Smooth muscle cell (in vitro differentiated cells): ENCODE data around the gene ILRUN. TPM values are rescaled to one million over a fixed set of nuclear protein-coding genes. Genes with fewer than 3 reads are reported as not detected.

ENCODE experiments used
- DNase-seq: peaks from one replicate; lab custom pipeline; 2025; ENCODE audit not compliant: unreplicated experiment; lab: John Stamatoyannopoulos, UW
- H2AFZ ChIP-seq: fragments of 200-600 bp; sonication (generic); 2 replicates; pipeline ENCODE4 v1.6.0; 2016; ENCODE audit warnings: antibody characterized with exemption, low read depth, mild to moderate bottlenecking
- H3F3A ChIP-seq: fragments of 200-600 bp; sonication (generic); 2 replicates; pipeline ENCODE4 v1.6.0; 2017; ENCODE audit warnings: antibody characterized with exemption, low read depth
- H3K27ac ChIP-seq: fragments of 200-600 bp; sonication (generic); 2 replicates; pipeline ENCODE4 v1.5.1; 2016; ENCODE audit warnings: low read depth, mild to moderate bottlenecking
- H3K27me3 ChIP-seq: fragments of 200-600 bp; sonication (generic); 2 replicates; pipeline ENCODE4 v1.6.1; 2016; ENCODE audit warnings: low read depth, mild to moderate bottlenecking
- H3K36me3 ChIP-seq: fragments of 200-600 bp; sonication (generic); 2 replicates; pipeline ENCODE4 v1.5.1; 2016; ENCODE audit warnings: low read depth
- H3K4me1 ChIP-seq: fragments of 200-600 bp; sonication (generic); 2 replicates; pipeline ENCODE4 v1.5.1; 2016; ENCODE audit warnings: low read depth
- H3K4me2 ChIP-seq: fragments of 200-600 bp; sonication (generic); 2 replicates; pipeline ENCODE4 v1.6.0; 2016; ENCODE audit warnings: mild to moderate bottlenecking
- H3K4me3 ChIP-seq: fragments of 200-600 bp; sonication (generic); 2 replicates; pipeline ENCODE4 v1.5.1; 2016; ENCODE audit warnings: mild to moderate bottlenecking
- H3K79me2 ChIP-seq: fragments of 200-600 bp; sonication (generic); 2 replicates; pipeline ENCODE4 v1.6.0; 2016; ENCODE audit warnings: low read depth, mild to moderate bottlenecking
- H3K9ac ChIP-seq: fragments of 200-600 bp; sonication (generic); 2 replicates; pipeline ENCODE4 v1.6.0; 2016; ENCODE audit warnings: low read depth
- H3K9me3 ChIP-seq: fragments of 200-600 bp; sonication (generic); replicated peaks from 2 replicates; pipeline ENCODE4 v1.5.1; 2016; ENCODE audit warnings: low read depth
- H4K20me1 ChIP-seq: fragments of 200-600 bp; sonication (generic); 2 replicates; pipeline ENCODE4 v1.6.0; 2016; ENCODE audit warnings: low read depth
- WGBS: methylation state at CpG from one replicate; pipeline ENCODE4 v1.1.7; 2016; ENCODE audit warnings: low lambda C conversion rate; 5-methylcytosine and 5-hydroxymethylcytosine counted together
- polyA plus RNA-seq: library from polyadenylated mRNA; unstranded; fragments of >200 nt; fragmentation: Nextera tagmentation; extraction: Ambion mirVana; gene quantifications from 2 replicates; pipeline ENCODE4 v1.2.1, GENCODE V29; 2016
- total RNA-seq: library from RNA; depleted of rRNA; stranded (reverse); fragments of >200 nt; gene quantifications from 2 replicates; pipeline ENCODE4 v1.2.3, GENCODE V29; 2014
- TF ChIP-seq, protein P1 (sequence below): fragments of 200-600 bp; sonication (generic); IDR thresholded peaks from 2 replicates; pipeline ENCODE4 v1.5.1; 2017; ENCODE audit warnings: borderline replicate concordance, mild to moderate bottlenecking, antibody characterized with exemption; ENCODE audit not compliant: insufficient read depth, poor library complexity, severe bottlenecking

ILRUN gene
- total and polyA plus RNA-seq, 2 experiments from 2014 or later = 7.5 to 23.9 TPM

DNA sequence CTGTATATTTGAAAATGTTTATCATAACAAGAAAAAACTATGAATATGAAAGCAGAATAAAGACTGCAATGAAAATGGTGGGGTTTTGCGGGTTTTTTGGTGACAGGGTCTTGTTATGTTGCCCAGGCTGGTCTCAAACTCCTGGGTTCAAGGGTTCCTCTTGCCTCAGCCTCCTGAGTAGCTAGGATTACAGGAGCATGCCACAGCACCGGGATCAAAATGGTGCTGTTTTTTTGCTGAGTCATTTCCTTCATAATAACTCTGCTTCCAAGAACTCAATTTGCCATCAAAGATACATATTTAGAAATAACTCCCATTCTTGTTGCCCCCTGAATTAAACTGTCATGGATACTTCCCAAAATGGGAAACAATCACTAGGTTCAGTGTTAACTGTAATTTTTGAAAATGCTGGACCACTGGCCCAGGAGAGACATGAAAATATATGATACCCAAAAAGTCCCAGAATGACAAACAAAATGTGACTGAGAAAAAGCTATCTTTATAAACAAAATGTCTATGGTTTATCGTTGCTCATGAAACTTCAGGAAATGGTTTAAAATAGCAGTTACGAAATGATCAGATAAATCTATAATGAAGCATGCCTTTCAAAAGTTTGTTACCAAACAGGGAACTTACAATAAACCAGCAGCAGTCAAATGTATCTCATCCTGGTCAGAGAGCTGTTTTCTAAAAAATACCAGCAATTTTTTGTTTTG is 32.2 kb downstream of the ILRUN start:
- peak overlapping the region; percentile 60 for H3K4me2 ChIP-seq
- DNase-seq = no peak

DNA sequence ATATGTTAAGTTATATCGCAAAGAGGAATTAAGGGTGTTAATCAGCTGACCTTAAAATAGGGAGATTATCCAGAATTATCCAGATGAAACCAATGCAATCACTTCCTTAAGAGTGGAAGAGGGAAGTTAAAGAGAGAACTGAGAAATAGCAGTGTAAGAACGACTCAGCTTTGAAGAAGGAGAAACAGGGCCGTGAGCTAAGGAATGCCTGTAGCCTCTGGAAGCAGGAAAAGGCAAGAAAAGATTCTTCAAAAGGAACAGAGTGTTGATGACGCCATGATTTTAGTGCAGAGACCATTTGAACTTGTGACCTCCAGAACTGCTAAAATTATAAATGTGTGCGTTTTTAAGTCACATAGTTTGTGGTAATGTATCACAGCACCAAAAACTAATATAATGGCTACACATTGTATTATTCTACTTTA is 32.7 kb downstream of the ILRUN start:
- Histone ChIP-seq H2AFZ (no peak overlapping the region), H3K4me3 (no peak overlapping the region), H3F3A (peaks cover 7% of the 10 kb centered on the region), H3K36me3 (no peaks in the 10 kb centered on the region), H4K20me1 (peaks cover 42% of the 10 kb centered on the region), H3K9me3 (no peaks in the 10 kb centered on the region), H3K27me3 (no peaks in the 10 kb centered on the region), H3K27ac (peak overlapping the region; percentile 57), H3K9ac (no peak overlapping the region), H3K4me2 (peak overlapping the region; percentile 60), H3K4me1 (peaks cover 3% of the 10 kb centered on the region), H3K79me2 (peaks cover 92% of the 10 kb centered on the region)
- WGBS = 48% methylated on average over 5 of the region's 5 CpGs
- TF ChIP-seq, protein P1, sequence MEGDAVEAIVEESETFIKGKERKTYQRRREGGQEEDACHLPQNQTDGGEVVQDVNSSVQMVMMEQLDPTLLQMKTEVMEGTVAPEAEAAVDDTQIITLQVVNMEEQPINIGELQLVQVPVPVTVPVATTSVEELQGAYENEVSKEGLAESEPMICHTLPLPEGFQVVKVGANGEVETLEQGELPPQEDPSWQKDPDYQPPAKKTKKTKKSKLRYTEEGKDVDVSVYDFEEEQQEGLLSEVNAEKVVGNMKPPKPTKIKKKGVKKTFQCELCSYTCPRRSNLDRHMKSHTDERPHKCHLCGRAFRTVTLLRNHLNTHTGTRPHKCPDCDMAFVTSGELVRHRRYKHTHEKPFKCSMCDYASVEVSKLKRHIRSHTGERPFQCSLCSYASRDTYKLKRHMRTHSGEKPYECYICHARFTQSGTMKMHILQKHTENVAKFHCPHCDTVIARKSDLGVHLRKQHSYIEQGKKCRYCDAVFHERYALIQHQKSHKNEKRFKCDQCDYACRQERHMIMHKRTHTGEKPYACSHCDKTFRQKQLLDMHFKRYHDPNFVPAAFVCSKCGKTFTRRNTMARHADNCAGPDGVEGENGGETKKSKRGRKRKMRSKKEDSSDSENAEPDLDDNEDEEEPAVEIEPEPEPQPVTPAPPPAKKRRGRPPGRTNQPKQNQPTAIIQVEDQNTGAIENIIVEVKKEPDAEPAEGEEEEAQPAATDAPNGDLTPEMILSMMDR = no peak
- DNase-seq = no peak

More for the DNA sequence above, 32.2 kb downstream of the ILRUN start:
- no peak overlapping the region for H3K9ac ChIP-seq
- peak overlapping the region; percentile 57 for H3K27ac ChIP-seq
- H3K4me1 ChIP-seq = peaks cover 3% of the 10 kb centered on the region
- H4K20me1 ChIP-seq = peaks cover 37% of the 10 kb centered on the region
- 45% methylated on average over 4 of the region's 4 CpGs for WGBS
- H3K9me3 ChIP-seq = no peaks in the 10 kb centered on the region
- peaks cover 93% of the 10 kb centered on the region for H3K79me2 ChIP-seq
- H3K36me3 ChIP-seq = peaks cover under 1% of the 10 kb centered on the region
- H3K4me3 ChIP-seq = no peak overlapping the region
- no peaks in the 10 kb centered on the region for H3K27me3 ChIP-seq
- peaks cover 5% of the 10 kb centered on the region for H3F3A ChIP-seq
- H2AFZ ChIP-seq = no peak overlapping the region
- TF ChIP-seq, protein P1 = no peak

DNA sequence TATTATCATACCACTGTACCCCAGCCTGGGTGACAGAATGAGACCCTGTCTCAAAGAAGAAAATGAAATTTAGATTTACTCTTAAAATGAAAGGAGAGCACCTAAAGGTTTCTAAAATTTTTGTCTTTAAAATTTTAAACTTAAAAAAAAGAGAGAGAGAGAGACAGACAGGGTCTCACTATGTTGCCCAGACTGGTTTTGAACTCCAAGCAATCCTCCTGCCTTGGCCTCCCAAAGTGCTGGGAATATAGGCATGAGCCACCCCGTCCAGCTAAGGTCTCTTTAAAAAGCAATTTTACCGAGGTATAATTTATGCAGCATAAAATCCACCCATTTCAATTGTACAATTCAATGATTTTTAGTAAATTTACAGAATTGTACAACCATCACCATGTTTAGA is 33.2 kb downstream of the ILRUN start:
- Histone ChIP-seq H3K36me3 (no peaks in the 10 kb centered on the region), H3F3A (peaks cover 11% of the 10 kb centered on the region), H3K4me1 (peaks cover 3% of the 10 kb centered on the region), H4K20me1 (peaks cover 47% of the 10 kb centered on the region), H3K4me3 (no peak overlapping the region), H3K4me2 (peak overlapping the region; percentile 60), H3K27me3 (no peaks in the 10 kb centered on the region), H3K27ac (peak overlapping the region; percentile 57), H3K9me3 (no peaks in the 10 kb centered on the region), H2AFZ (no peak overlapping the region), H3K9ac (no peak overlapping the region), H3K79me2 (peaks cover 92% of the 10 kb centered on the region)
- TF ChIP-seq, protein P1 = no peak
- DNase-seq = no peak
- WGBS = 90% methylated on average over 2 of the region's 2 CpGs

DNA sequence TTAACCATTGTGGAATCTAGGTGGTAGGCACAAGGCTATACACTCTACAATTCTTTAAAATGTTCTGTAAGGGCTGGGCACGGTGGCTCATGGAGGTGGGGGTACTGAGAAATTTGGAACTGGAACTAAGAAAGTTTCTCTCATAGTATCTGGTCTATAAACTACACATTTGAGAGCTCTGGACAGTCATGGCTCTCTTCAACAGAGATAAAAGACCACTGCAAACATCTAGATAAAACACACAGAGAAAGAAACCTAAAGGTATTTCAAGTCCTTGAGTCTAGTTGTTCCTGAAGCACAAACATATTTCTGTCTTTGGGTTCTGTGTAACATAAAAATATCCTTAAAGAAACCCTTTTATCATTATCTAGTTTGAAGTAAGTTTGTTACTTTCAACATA is 35.2 kb downstream of the ILRUN start:
- 91% methylated on average over 1 of the region's 1 CpG for WGBS
- TF ChIP-seq, protein P1 = no peak
- peaks cover 72% of the 10 kb centered on the region for H3K79me2 ChIP-seq

More for the DNA sequence above, 35.2 kb downstream of the ILRUN start:
- peaks cover 47% of the 10 kb centered on the region for H4K20me1 ChIP-seq
- peaks cover 10% of the 10 kb centered on the region for H3K4me1 ChIP-seq
- peaks cover 29% of the 10 kb centered on the region for H3F3A ChIP-seq
- H3K27ac ChIP-seq = no peak overlapping the region
- H3K27me3 ChIP-seq = no peaks in the 10 kb centered on the region
- DNase-seq = no peak
- no peak overlapping the region for H3K4me3 ChIP-seq
- no peak overlapping the region for H3K4me2 ChIP-seq
- no peak overlapping the region for H3K9ac ChIP-seq
- no peaks in the 10 kb centered on the region for H3K36me3 ChIP-seq
- no peaks in the 10 kb centered on the region for H3K9me3 ChIP-seq
- H2AFZ ChIP-seq = no peak overlapping the region
